Thoracic aorta (tissue), 2 donors: Measurements from ENCODE around the gene XRCC5. TPM values are rescaled to one million over a fixed set of nuclear protein-coding genes. Genes with fewer than 3 reads are reported as not detected.

ENCODE experiments used
- ATAC-seq: fragments of 150-250 bp; one replicate; pipeline ENCODE4 v1.8.0; 2017; ENCODE audit warnings: low read depth; ENCODE audit not compliant: insufficient number of reproducible peaks, low FRiP score
- DNase-seq: peaks from one replicate; pipeline ENCODE4 v3.0.0-alpha.2; 2020; ENCODE audit warnings: low spot score
- H3K27ac ChIP-seq, 2 donors: fragments of 200-600 bp; sonication (generic); 1 replicate in 1 of 2; 2 replicates in 1 of 2; pipeline ENCODE4 v1.5.1; 2016; ENCODE audit warnings: mild to moderate bottlenecking in 2 of 2, moderate library complexity in 2 of 2
- H3K27me3 ChIP-seq: fragments of 200-600 bp; sonication (generic); replicated peaks from 2 replicates; pipeline ENCODE4 v1.6.0; 2016; ENCODE audit warnings: mild to moderate bottlenecking; ENCODE audit not compliant: insufficient read depth
- H3K36me3 ChIP-seq: fragments of 200-600 bp; sonication (generic); one replicate; pipeline ENCODE4 v1.5.1; 2016
- H3K4me1 ChIP-seq, 2 donors: fragments of 200-600 bp; sonication (generic); 1 replicate in 1 of 2; 2 replicates in 1 of 2; pipeline versions ENCODE4 v1.5.1 to v1.6.0; 2016; ENCODE audit warnings: low read depth in 2 of 2, mild to moderate bottlenecking in 1 of 2; ENCODE audit not compliant: control insufficient read depth in 1 of 2
- H3K4me3 ChIP-seq: fragments of 200-600 bp; sonication (generic); 2 replicates; pipeline ENCODE4 v1.5.1; 2016; ENCODE audit warnings: mild to moderate bottlenecking
- H3K9me3 ChIP-seq: fragments of 200-600 bp; sonication (generic); 2 replicates; pipeline ENCODE4 v1.5.1; 2016
- total RNA-seq, 2 donors: library from RNA; depleted of rRNA; stranded (reverse); fragments of >200 nt; gene quantifications; one replicate each; pipeline versions ENCODE4 v1.1.0 to v1.2.3, GENCODE V29; 2016
- TF ChIP-seq, protein P1 (sequence below): fragments of 200-600 bp; sonication (generic); IDR thresholded peaks from one replicate; pipeline ENCODE4 v1.5.1; 2019; ENCODE audit warnings: antibody characterized with exemption

Gene XRCC5
- total RNA-seq, 2 donors from 2014 or later, result 137 to 152 TPM

GRCh38 chr2:216195565-216196029 is 86.4 kb downstream of the XRCC5 start:
- TF ChIP-seq, protein P1, sequence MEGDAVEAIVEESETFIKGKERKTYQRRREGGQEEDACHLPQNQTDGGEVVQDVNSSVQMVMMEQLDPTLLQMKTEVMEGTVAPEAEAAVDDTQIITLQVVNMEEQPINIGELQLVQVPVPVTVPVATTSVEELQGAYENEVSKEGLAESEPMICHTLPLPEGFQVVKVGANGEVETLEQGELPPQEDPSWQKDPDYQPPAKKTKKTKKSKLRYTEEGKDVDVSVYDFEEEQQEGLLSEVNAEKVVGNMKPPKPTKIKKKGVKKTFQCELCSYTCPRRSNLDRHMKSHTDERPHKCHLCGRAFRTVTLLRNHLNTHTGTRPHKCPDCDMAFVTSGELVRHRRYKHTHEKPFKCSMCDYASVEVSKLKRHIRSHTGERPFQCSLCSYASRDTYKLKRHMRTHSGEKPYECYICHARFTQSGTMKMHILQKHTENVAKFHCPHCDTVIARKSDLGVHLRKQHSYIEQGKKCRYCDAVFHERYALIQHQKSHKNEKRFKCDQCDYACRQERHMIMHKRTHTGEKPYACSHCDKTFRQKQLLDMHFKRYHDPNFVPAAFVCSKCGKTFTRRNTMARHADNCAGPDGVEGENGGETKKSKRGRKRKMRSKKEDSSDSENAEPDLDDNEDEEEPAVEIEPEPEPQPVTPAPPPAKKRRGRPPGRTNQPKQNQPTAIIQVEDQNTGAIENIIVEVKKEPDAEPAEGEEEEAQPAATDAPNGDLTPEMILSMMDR, result no peak
- Histone ChIP-seq H3K36me3 (peaks cover 39% of the 10 kb centered on the region), H3K9me3 (no peaks in the 10 kb centered on the region), H3K4me3 (no peak overlapping the region), H3K27me3 (no peaks in the 10 kb centered on the region), H3K27ac (no peak overlapping the region), H3K4me1 (no peaks in the 10 kb centered on the region)
- ATAC-seq (no peak), DNase-seq (no peak)

DNA sequence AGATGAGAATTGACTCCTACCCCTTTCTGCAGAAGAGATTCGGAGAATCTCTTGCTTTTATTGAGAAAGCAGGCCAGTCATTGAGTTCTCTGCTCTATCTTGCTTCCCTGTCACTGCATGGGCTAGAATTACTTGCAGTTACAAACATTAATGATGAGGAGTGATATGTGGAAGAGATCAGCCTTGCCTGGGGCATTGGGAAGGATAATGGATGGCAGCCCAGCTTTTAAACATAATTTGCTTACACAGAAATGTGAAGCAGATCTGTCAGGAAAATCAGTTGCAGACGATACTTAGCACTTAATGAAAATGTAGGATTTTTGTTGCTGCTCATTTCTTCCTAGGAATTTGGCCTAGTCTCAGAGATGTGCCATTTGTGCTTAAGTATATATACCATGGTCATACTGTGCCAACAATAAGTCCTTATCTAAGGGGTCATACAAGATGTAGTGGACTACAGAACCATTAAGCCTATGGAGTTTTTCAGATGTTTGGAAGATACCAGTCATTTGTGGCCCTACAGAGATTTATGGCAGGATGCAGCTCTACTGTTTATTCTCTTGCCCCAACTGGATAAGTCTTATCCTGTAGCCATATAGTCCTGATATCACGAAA is 92.7 kb downstream of the XRCC5 start:
- Histone ChIP-seq H3K27me3 (no peaks in the 10 kb centered on the region), H3K4me3 (no peak overlapping the region), H3K27ac (no peak overlapping the region), H3K9me3 (no peaks in the 10 kb centered on the region), H3K36me3 (peaks cover 23% of the 10 kb centered on the region), H3K4me1 (no peaks in the 10 kb centered on the region)
- TF ChIP-seq, protein P1, result no peak
- no peak for ATAC-seq
- DNase-seq, result no peak

- TF ChIP-seq, protein P1, result no peak
- H3K36me3 ChIP-seq, result peaks cover 28% of the 10 kb centered on the region
- no peak for DNase-seq
- H3K27ac ChIP-seq, result no peak overlapping the region
- H3K27me3 ChIP-seq, result no peaks in the 10 kb centered on the region
- H3K9me3 ChIP-seq, result no peaks in the 10 kb centered on the region
- no peak for ATAC-seq
- H3K4me3 ChIP-seq, result no peak overlapping the region
- no peaks in the 10 kb centered on the region for H3K4me1 ChIP-seq
Observed at GRCh38 chr2:216202626-216203250, 93.6 kb downstream of the XRCC5 start.

- ATAC-seq, result no peak
- Histone ChIP-seq H3K36me3 (peaks cover 22% of the 10 kb centered on the region), H3K9me3 (no peaks in the 10 kb centered on the region), H3K4me1 (no peaks in the 10 kb centered on the region), H3K27ac (no peak overlapping the region), H3K4me3 (no peak overlapping the region), H3K27me3 (no peaks in the 10 kb centered on the region)
- no peak for DNase-seq
- TF ChIP-seq, protein P1, result no peak
Observed at GRCh38 chr2:216205486-216205885, 96.3 kb downstream of the XRCC5 start.

- Histone ChIP-seq H3K27ac (no peak overlapping the region), H3K4me1 (no peaks in the 10 kb centered on the region), H3K4me3 (no peak overlapping the region), H3K36me3 (peaks cover 22% of the 10 kb centered on the region), H3K27me3 (no peaks in the 10 kb centered on the region), H3K9me3 (no peaks in the 10 kb centered on the region)
- DNase-seq (no peak), ATAC-seq (no peak)
- TF ChIP-seq, protein P1, result no peak
Observed at GRCh38 chr2:216206041-216206703, 97.0 kb downstream of the XRCC5 start.
